ENCODE measurements around the gene AMOTL2. TPM values are rescaled to one million over a fixed set of nuclear protein-coding genes. Genes with fewer than 3 reads are reported as not detected.

The AMOTL2 gene
- total RNA-seq, 1 donor from 2014 or later = 156 TPM

DNA sequence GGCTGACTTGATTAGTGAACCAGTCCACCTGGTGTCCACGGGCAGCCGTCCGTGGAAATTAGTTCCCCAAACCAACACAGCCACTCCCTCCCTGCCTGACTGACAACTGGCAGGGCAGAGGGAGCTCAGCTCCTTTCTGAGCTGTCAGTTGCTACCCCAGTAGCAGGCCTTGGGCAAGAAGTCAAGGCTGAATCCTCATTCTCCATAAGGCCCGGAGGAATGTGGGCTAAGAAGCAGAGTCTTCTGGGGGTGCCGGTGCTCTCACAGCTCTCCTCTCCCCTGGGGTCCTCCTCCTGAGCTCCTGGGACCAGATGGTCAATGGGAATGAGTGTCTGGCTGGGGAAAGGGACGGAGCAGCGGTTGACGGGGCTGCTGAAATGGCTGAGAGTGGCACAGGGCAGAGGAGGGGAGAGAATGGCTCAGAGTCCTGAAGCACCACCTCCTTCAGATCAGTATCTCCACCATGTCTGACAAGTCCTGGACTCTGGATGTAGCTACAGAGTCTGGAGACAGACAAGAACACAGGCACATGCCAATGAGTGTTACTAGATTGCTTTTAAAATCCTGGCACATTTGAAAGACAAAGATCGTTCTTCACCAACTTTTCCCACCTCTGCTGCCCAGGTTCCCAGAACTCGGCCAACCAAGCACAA, 16.9 kb downstream of the AMOTL2 start:
- peak overlapping the region; percentile 81 to 92 for H3K27ac ChIP-seq
- no peaks in the 10 kb centered on the region for H3K27me3 ChIP-seq
- DNase-seq (ENCODE audit: low spot score in 2 of 2) = no peak
- H3K4me3 ChIP-seq = no peak overlapping the region
- H3K4me1 ChIP-seq = peaks cover 28 to 80% of the 10 kb centered on the region in 2 donors
- intact Hi-C loops (cut with DNase I) = no loop called here
- H3K36me3 ChIP-seq = peaks cover 72 to 91% of the 10 kb centered on the region in 2 donors
- H3K9me3 ChIP-seq = no peaks in the 10 kb centered on the region
- TF ChIP-seq, protein P1, sequence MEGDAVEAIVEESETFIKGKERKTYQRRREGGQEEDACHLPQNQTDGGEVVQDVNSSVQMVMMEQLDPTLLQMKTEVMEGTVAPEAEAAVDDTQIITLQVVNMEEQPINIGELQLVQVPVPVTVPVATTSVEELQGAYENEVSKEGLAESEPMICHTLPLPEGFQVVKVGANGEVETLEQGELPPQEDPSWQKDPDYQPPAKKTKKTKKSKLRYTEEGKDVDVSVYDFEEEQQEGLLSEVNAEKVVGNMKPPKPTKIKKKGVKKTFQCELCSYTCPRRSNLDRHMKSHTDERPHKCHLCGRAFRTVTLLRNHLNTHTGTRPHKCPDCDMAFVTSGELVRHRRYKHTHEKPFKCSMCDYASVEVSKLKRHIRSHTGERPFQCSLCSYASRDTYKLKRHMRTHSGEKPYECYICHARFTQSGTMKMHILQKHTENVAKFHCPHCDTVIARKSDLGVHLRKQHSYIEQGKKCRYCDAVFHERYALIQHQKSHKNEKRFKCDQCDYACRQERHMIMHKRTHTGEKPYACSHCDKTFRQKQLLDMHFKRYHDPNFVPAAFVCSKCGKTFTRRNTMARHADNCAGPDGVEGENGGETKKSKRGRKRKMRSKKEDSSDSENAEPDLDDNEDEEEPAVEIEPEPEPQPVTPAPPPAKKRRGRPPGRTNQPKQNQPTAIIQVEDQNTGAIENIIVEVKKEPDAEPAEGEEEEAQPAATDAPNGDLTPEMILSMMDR (IDR thresholded peaks at IDR 0.05) = no peak

DNA sequence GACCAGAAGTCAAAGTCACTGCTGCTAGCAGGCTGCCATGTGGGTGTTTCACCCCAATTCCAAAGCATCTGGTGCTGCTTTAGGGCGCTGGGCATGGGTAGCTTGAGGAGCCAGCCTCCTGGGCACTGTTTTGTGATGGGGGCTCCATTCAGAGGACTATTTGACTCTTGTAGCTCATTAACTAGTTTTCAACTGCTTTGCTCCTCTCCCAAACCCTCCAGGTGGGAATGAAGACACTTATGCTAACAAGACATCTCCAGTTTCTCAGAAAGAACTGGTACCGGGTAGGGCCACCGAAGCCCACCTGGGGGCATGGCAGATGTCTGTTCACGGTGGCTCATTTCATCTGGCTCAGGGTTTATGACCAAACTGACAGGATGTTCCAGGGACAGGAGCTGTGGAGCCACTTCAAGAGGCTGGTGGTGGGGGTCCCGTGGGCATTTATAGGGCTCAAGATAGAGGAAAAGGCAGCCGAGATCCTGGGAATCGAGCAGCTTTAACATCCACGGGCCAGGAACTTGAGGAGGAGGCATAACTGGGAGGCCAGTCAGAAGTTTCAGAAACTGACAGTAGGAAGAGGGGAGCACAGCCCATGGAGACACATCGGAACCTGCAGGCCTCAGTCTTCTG, 17.7 kb downstream of the AMOTL2 start:
- no peak for DNase-seq (ENCODE audit: low spot score in 2 of 2)
- no peaks in the 10 kb centered on the region for H3K9me3 ChIP-seq
- H3K27ac ChIP-seq = peak overlapping the region; percentile 81 to 92
- H3K36me3 ChIP-seq = peaks cover 66 to 82% of the 10 kb centered on the region in 2 donors
- peaks cover 28 to 71% of the 10 kb centered on the region in 2 donors for H3K4me1 ChIP-seq
- intact Hi-C loops (cut with DNase I) = no loop called here
- no peaks in the 10 kb centered on the region for H3K27me3 ChIP-seq
- TF ChIP-seq, protein P1 (IDR thresholded peaks at IDR 0.05) = no peak
- H3K4me3 ChIP-seq = no peak overlapping the region

DNA sequence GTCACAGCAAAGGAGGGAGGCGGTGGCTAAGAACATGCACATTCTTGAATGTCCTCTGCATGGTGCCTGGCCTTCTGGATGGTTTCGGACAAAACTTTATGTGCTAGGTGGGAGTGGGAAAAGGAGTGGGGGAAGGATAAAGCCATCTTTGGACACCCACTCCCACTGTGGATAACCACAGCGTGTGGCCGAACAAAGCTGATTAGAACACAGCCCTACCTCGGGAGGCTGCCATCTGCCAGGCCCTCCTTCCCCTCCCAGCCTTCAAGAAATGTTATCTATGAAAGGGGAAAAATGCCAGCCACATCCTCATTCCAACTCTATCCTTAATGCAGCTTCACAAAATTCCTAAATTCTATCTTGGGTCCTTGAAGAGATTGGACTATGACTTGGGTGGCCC, 18.8 kb downstream of the AMOTL2 start:
- H3K9me3 ChIP-seq = no peaks in the 10 kb centered on the region
- no peak for DNase-seq (ENCODE audit: low spot score in 2 of 2)
- peak overlapping the region; percentile 49 to 92 for H3K27ac ChIP-seq
- TF ChIP-seq, protein P1 (IDR thresholded peaks at IDR 0.05) = no peak
- peaks cover 28 to 64% of the 10 kb centered on the region in 2 donors for H3K4me1 ChIP-seq
- peaks cover 55 to 71% of the 10 kb centered on the region in 2 donors for H3K36me3 ChIP-seq
- no peak overlapping the region for H3K4me3 ChIP-seq
- intact Hi-C loops (cut with DNase I) = no loop called here
- no peaks in the 10 kb centered on the region for H3K27me3 ChIP-seq

DNA sequence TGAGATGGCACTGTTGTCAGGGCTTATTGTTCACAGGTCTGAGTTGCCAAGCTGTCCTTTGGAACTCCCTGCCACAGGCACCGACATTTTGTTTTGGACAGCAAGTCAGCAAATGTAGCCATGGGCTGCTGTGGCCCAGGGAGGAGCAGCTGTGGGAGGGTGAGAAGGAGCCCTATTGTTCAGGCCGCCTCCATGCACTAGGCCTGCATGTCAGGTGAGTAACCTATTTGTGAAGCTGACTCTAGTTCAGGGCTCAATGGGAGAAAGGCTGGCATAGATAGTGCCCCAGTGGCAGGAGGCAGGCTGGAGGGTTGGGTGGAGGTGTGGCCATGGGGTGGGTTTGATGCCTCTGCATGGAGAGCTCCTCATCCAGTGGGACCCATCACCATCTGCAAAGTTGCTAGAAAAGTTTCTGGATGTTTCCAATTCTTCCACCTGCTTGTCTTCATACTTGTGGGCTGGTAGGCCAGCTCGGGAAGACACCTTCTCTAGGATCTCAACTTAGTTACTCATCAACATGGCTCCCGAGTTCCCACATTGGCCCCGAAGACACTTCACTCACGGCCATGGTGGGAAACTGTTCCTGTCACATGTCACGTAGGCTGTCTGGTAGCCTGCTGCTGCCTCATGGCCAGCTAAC, 19.5 kb downstream of the AMOTL2 start:
- Histone ChIP-seq H3K4me1 (peaks cover 26 to 57% of the 10 kb centered on the region in 2 donors), H3K36me3 (peaks cover 48 to 64% of the 10 kb centered on the region in 2 donors), H3K9me3 (no peaks in the 10 kb centered on the region), H3K27me3 (no peaks in the 10 kb centered on the region), H3K27ac (peak overlapping the region; percentile 49 to 92), H3K4me3 (no peak overlapping the region)
- TF ChIP-seq, protein P1 (IDR thresholded peaks at IDR 0.05) = no peak
- intact Hi-C loops (cut with DNase I) = no loop called here
- no peak for DNase-seq (ENCODE audit: low spot score in 2 of 2)

DNA sequence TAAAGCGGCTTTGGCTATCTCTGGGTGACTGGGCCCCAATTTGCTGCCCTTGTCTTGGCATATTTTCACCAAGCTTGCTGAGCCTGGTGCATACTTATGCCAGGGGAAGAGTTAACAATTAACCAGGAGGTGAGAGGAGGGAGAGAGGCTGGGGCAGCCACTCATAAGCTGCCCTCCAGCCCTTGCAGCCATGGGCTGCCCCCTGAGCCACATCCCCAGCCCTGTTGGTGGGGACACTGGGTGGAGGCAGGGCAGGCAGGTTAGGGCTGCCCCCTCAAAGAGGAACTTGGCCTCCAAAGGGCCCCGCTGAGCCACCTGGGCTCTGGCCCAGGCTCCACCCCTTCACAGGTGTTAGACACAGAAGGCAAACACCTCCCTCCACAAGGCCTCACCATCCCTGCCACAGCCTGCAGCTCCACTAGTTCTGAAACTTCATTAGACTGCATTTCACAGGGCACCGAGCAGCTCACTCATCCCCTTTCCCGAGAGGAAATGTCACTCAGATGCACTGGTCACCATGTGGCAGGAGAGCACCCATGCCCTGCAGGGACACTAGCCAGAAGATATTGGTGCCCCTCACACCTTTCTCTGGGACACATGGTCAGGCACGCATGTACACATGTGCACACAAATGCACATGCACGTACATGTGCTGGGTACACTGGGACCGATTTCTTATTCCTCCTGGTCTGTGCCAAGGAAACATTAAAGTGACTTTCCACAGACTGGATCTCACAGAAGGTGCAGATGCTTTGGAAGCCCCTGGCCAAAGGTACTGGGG, 20.2 kb downstream of the AMOTL2 start:
- no peaks in the 10 kb centered on the region for H3K27me3 ChIP-seq
- peaks cover 42 to 57% of the 10 kb centered on the region in 2 donors for H3K36me3 ChIP-seq
- peaks cover 23 to 54% of the 10 kb centered on the region in 2 donors for H3K4me1 ChIP-seq
- no peak overlapping the region for H3K4me3 ChIP-seq
- intact Hi-C loops (cut with DNase I) = no loop called here
- TF ChIP-seq, protein P1 (IDR thresholded peaks at IDR 0.05) = no peak
- no peaks in the 10 kb centered on the region for H3K9me3 ChIP-seq
- H3K27ac ChIP-seq = peak overlapping the region; percentile 13 to 59
- no peak for DNase-seq (ENCODE audit: low spot score in 2 of 2)

Measured in ascending aorta (tissue), 2 donors.